CD4-positive, alpha-beta T cell treated with Interferon alpha-2 for 1 hour (primary cell): ENCODE data around the gene TIMM10.

Source experiments
- DNase-seq, 2 donors: peaks; one replicate each; pipeline ENCODE4 v3.0.0-alpha.2; 2020 to 2022

TIMM10 gene

GRCh38 chr11:57482782-57483561 is 47.6 kb downstream of the TIMM10 start:
- peak; percentile 57 to 64 for DNase-seq

- DNase-seq: no peak
These were observed 48.4 kb downstream of the TIMM10 start for GRCh38 chr11:57481915-57482781.

GRCh38 chr11:57481315-57481714 is 49.2 kb downstream of the TIMM10 start:
- DNase-seq: no peak

GRCh38 chr11:57480409-57481137 is 50.0 kb downstream of the TIMM10 start:
- DNase-seq: peak; percentile 64 to 69

- no peak for DNase-seq
These were observed 50.6 kb downstream of the TIMM10 start for GRCh38 chr11:57479911-57480310.

GRCh38 chr11:57479021-57479663 is 51.4 kb downstream of the TIMM10 start:
- no peak for DNase-seq
